T-helper 1 cell treated with Interleukin-12 subunit alpha and Interleukin-12 subunit beta and Interleukin-4 antibody, amounts not matched to agents 30 ng/mL and 1 ng/mL, for 36 hours (primary cell): Measurements from ENCODE around the gene NDST3. TPM values are rescaled to one million over a fixed set of nuclear protein-coding genes. Genes with fewer than 3 reads are reported as not detected.
"Not testable (repeated sequence)": the region's sequence is repeated elsewhere in the genome, so short reads cannot be mapped to it uniquely, and the experiment has no call there.

Experiments
- intact Hi-C: fragments of 100-400 bp; cut with micrococcal nuclease; formaldehyde crosslinking; loops from one replicate; pipeline ENCODE4 v1.15.1; 2024
- total RNA-seq: library from RNA; stranded (reverse); gene quantifications from 2 replicates; pipeline ENCODE4 v1.2.3, GENCODE V29; 2022

Gene NDST3
- total RNA-seq, 1 donor from 2014 or later, result not detected

GRCh38 chr4:118299619-118300018 is 265.3 kb downstream of the NDST3 start:
- intact Hi-C loops, result not testable (repeated sequence)

GRCh38 chr4:118307643-118308042 is 273.4 kb downstream of the NDST3 start:
- intact Hi-C loops, result no loop called here
